ENCODE data around the gene RFT1. TPM values are rescaled to one million over a fixed set of nuclear protein-coding genes. Genes with fewer than 3 reads are reported as not detected.

The RFT1 gene
- total and polyA plus RNA-seq, 4 donors: 10.8 to 23.1 (median 21.6) TPM

- Histone ChIP-seq H3K9ac (ENCODE audit: insufficient read depth in 1 of 2, low read length in 2 of 2) (no peak overlapping the region), H3K36me3 (ENCODE audit: control insufficient read depth in 4 of 4, insufficient read depth in 4 of 4, low read length in 4 of 4) (no peaks in the 10 kb centered on the region), H3K27ac (ENCODE audit: low read depth in 1 of 2, low read length in 1 of 2) (peak overlapping the region in 1 of 2 donors; percentile 0), H3K4me3 (no peak overlapping the region), H3K9me3 (ENCODE audit: control insufficient read depth in 4 of 4, insufficient read depth in 3 of 4, low read length in 3 of 4) (no peaks in the 10 kb centered on the region), H3K4me1 (ENCODE audit: control insufficient read depth in 5 of 5, insufficient read depth in 5 of 5, low read length in 5 of 5) (peaks cover 0 to 15% (median 7%) of the 10 kb centered on the region in 5 donors), H3K27me3 (ENCODE audit: control insufficient read depth in 3 of 3, insufficient read depth in 3 of 3, low read length in 2 of 3) (no peaks in the 10 kb centered on the region)
- ATAC-seq (ENCODE audit: insufficient read depth, low FRiP score) (no peak), DNase-seq (no peak)
- WGBS, 2 donors: 77 to 90% methylated on average over 4 of the region's 4 CpGs
- TF ChIP-seq CTCF (IDR thresholded peaks at IDR 0.05; ENCODE audit: control extremely low read depth, extremely low read depth): no peak
Measured at GRCh38 chr3:53149699-53150098, 19.5 kb upstream of the RFT1 start.

GRCh38 chr3:53149006-53149690 lies 18.9 kb upstream of the RFT1 start:
- no peak for DNase-seq
- no peak for TF ChIP-seq CTCF (IDR thresholded peaks at IDR 0.05; ENCODE audit: control extremely low read depth, extremely low read depth)
- no peak overlapping the region for H3K9ac ChIP-seq (ENCODE audit: insufficient read depth in 1 of 2, low read length in 2 of 2)
- no peak overlapping the region for H3K4me3 ChIP-seq
- H3K4me1 ChIP-seq (ENCODE audit: control insufficient read depth in 5 of 5, insufficient read depth in 5 of 5, low read length in 5 of 5): peaks cover 0 to 13% (median 2%) of the 10 kb centered on the region in 5 donors
- H3K27ac ChIP-seq (ENCODE audit: low read depth in 1 of 2, low read length in 1 of 2): no peak overlapping the region
- ATAC-seq (ENCODE audit: insufficient read depth, low FRiP score): no peak
- H3K27me3 ChIP-seq (ENCODE audit: control insufficient read depth in 3 of 3, insufficient read depth in 3 of 3, low read length in 2 of 3): no peaks in the 10 kb centered on the region
- 89 to 92% methylated on average over 13 of the region's 13 CpGs for WGBS, 2 donors
- H3K9me3 ChIP-seq (ENCODE audit: control insufficient read depth in 4 of 4, insufficient read depth in 3 of 4, low read length in 3 of 4): no peaks in the 10 kb centered on the region
- no peaks in the 10 kb centered on the region for H3K36me3 ChIP-seq (ENCODE audit: control insufficient read depth in 4 of 4, insufficient read depth in 4 of 4, low read length in 4 of 4)

GRCh38 chr3:53147903-53148400 lies 17.7 kb upstream of the RFT1 start:
- Histone ChIP-seq H3K27ac (ENCODE audit: low read depth in 1 of 2, low read length in 1 of 2) (peak overlapping the region in 1 of 2 donors; percentile 66), H3K9ac (ENCODE audit: insufficient read depth in 1 of 2, low read length in 2 of 2) (no peak overlapping the region), H3K9me3 (ENCODE audit: control insufficient read depth in 4 of 4, insufficient read depth in 3 of 4, low read length in 3 of 4) (no peaks in the 10 kb centered on the region), H3K4me1 (ENCODE audit: control insufficient read depth in 5 of 5, insufficient read depth in 5 of 5, low read length in 5 of 5) (peaks cover 0 to 7% (median 0%) of the 10 kb centered on the region in 5 donors), H3K4me3 (no peak overlapping the region), H3K36me3 (ENCODE audit: control insufficient read depth in 4 of 4, insufficient read depth in 4 of 4, low read length in 4 of 4) (no peaks in the 10 kb centered on the region), H3K27me3 (ENCODE audit: control insufficient read depth in 3 of 3, insufficient read depth in 3 of 3, low read length in 2 of 3) (no peaks in the 10 kb centered on the region)
- 92 to 95% methylated on average over 2 of the region's 2 CpGs for WGBS, 2 donors
- ATAC-seq (ENCODE audit: insufficient read depth, low FRiP score) (no peak), DNase-seq (no peak)
- TF ChIP-seq CTCF (IDR thresholded peaks at IDR 0.05; ENCODE audit: control extremely low read depth, extremely low read depth): no peak

Measured in lung (tissue), 12 donors.